GM18870 (cell line): ENCODE results near the gene CD6.
"Not testable (repeated sequence)": the region's sequence is repeated elsewhere in the genome, so short reads cannot be mapped to it uniquely, and the experiment has no call there.

Experiments used
- ATAC-seq: cut with Tn5 transposase; IDR thresholded peaks from one replicate; pipeline ENCODE4 v1.9.1; 2021; ENCODE audit warnings: moderate library complexity; ENCODE audit not compliant: unreplicated experiment

The CD6 gene

DNA sequence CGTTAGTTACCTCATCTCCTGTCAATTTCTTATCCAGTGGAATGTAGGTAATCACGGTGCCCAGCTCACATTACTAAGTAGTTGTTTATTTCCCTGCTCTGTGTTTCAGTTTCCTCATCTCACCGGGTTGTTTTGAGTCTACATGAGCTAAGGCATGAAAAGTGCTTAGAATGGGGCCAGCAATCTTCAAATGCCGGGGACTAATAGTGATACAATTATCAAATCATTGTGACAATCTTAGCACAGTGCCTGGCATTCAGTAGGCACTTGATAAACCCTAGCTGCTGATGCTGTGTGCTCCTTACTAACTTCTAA is 77.5 kb downstream of the CD6 start:
- ATAC-seq = no peak

DNA sequence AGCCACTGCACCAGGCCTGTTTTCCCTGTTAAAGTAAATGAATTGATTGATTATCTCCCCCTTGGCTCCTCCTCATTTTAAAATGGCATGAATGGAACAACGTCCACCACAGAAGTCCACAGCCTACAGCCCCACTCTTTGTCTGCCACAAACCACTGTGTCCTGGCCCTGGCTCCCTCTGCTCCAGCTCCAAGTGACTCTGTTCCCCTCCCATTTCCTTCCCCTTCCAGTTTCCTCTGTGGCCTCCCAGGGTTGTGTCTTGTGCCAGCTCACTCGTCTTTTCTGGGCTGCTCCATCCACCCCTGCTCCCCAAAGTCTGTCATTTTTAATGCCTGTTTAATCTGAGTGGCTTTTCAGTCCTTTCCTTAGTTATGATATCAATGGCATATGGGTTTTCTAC is 78.4 kb downstream of the CD6 start:
- ATAC-seq = no peak

- ATAC-seq = no peak
Observed at GRCh38 chr11:61052182-61052972, 80.9 kb downstream of the CD6 start.

DNA sequence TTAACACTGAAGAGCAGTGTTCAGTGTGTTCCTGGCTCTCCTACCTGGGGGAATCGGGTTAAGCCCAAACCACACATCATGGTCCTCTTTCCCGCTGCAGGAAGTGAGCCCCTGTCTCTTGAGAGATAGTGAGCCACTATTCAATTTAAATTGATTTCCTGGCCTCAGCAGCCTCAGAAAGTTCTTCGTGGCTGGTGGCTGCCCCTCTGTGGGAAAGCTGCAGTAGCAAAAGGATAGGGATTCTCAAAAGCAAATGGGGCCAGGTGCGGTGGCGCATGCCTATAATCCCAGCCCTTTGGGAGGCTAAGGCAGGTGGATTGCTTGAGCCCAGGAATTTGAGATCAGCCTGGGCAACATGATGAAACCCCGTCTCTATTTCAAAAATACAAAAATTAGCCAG is 81.7 kb downstream of the CD6 start:
- ATAC-seq = no peak

GRCh38 chr11:61054513-61054912 is 83.0 kb downstream of the CD6 start:
- ATAC-seq = no peak

GRCh38 chr11:61054927-61055562 is 83.6 kb downstream of the CD6 start:
- no peak for ATAC-seq

- ATAC-seq = no peak
Observed at GRCh38 chr11:61055776-61056175, 84.3 kb downstream of the CD6 start.

DNA sequence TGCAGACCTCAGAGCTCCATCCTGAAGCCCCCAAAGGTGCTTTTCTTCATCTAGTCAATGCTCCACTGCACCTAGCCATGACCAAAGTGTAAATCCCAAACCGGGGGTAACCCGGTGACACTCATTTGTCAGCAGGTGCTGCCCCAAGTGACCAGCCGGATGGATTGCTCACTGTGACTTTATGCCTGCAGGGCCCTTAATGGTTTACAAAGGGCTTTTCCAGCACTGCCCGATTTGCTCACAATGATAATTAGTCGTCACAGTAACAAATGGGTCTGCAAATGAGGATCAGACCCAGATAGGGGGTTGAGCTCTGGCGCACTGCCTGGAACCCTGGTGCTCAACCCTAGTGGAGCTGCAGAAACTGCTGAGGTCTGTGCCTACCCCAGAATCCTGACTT is 85.1 kb downstream of the CD6 start:
- no peak for ATAC-seq

GRCh38 chr11:61056981-61057380 is 85.5 kb downstream of the CD6 start:
- ATAC-seq = no peak

GRCh38 chr11:61057615-61058014 is 86.1 kb downstream of the CD6 start:
- ATAC-seq = no peak

DNA sequence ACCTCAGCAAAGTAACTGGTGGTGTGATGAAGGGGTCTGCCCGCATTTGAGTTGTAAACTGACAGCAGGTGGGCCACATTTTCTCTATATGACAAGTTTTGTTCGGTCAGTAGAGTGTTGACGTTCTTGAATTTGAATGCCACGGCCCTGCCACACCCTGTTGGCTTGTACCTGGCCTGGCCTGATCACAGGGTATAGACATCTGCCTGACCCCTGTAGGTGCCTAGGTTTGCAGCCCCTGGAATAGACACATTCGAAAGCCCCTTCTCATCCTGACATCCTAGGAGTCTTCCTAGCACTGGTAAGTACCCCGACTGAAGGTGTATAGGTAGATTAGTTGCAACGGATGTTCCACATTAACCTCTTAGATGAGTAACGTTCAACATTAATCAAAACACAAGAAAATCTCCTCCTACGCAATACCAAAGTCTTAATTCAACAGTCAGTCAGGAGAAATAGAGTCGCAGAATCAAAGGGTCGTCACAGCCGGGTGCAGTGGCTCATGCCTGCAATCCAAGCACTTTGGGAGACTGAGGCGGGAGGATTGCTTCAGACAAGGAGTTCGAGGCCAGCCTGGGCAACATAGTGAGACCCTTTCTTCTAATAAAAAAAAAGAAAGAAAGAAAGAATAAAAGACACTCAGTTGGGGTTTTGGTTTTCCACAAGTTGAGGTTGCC is 87.2 kb downstream of the CD6 start:
- ATAC-seq = no peak

DNA sequence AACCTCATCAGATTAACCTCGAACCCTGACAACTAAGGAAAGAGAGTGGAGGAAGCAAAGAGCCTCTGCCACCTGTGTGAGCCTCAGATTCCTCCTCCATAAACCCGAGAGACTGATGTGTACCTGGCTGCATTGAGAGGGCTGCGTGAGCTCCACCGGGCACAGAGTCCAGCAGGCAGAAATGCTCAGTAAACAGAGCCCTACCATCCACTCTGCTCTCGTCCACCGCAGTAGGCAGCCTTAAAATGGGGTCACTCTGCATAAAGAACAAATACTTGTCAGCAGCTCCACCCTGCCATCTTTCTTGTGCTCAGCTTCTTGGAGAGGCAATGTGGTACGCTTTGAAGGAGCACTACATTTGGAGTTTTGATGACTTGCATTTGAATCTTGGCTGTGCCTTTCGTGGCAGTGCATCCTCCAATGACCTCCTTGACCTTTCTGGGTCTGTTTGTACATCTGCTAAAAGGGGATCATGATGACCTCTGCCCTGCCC is 87.8 kb downstream of the CD6 start:
- ATAC-seq = no peak

DNA sequence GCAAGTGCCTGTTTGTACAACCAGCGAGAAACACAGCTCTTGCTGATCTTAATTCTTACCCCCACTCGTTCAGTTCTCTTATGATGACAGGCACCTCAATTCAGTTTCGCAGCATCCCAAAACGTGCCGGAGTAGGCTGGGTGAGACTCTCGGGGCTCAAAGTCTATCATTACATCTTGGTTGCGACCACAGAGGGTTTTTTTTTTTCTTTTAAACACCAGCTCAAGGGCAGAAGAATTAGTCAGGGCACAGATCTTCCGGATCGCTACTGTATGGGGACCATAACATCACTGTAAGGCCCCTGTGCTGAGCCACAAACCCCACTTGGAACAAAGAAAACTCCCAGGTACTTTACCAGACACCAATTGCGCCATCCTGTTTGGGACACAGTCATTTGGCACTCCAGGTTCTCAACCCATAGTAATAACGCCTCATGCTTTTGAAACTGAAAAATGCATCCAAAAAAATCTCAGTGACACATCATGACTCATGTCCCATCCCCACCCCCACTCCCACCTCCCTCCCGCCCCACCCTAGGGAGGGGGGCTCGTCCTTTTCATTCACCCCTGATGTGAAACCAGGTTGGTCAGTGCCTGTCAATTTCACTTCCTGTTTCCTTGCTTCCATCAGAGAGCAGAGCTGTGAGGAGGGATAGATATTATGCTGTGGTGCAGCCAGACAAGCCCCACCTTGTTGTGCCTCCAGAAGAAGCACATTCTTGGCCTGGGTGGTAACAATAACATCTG is 89.8 kb downstream of the CD6 start:
- peak; percentile 80 for ATAC-seq

DNA sequence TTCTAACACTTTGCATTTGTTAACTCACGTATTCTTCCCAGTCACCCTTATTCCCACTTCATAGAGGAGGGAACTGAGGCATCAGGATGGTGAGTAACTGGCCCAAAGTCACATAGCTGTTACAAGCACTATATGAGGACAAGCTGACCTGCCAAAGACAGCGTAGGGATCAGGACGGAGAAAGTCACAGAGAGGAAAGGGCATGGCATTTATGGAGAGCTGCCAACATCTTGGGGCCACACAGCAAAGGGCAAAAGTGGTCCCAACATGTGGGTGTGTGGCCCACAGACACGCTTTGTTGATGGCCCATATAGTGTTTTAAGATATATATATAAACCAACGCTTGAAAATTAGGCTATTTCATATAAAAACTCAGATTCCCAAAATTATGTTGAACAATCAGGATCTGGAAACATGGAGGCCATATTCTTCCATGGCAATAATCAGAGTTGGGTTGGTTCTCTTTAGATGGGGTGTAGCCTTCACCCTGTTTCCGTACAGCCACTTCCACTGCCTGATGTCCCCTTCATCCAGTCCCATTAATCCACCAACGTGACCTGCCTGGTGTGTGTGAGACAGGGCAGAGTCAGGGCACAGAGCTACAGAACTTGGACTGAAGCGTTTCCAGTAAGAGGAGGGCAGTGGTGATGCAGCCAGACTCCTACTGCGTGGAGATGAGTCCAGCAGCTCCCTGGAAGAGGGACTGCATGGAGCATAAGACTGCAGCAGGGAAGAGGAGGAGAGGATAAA is 90.9 kb downstream of the CD6 start:
- no peak for ATAC-seq

- ATAC-seq = not testable (repeated sequence)
Observed at GRCh38 chr11:61065236-61065635, 93.8 kb downstream of the CD6 start.

DNA sequence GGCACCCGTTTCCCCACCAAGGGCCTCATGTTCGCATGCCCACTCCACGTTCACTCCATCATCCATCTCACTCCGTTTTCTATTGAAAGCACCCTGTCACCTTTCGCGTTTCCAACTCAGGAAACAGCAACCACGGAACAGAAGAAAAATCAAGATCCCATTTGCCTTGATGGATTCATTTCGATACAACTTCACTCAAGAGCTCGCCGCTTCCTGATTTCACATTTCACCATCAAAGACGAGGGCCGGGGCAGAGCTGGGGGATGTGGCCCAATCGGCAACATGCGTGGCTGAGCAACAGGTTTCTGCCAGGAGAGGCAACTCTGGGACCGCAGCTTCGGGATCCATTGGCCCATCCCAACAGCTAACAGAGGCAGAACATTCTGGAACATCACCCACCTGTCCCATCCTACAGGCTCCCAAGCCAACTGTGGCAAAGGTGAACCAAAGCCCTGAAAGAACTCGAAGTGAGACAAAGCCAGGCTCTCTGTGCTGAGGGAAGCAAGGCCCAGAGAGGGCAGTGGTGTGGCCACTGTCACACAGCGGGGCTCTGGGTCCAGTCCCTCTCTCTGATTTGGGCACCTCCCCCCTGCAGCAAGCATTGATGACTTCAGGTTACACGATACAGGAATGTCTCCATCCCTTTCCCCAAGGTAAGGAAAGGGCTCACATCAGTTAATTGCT is 94.6 kb downstream of the CD6 start:
- no peak for ATAC-seq

DNA sequence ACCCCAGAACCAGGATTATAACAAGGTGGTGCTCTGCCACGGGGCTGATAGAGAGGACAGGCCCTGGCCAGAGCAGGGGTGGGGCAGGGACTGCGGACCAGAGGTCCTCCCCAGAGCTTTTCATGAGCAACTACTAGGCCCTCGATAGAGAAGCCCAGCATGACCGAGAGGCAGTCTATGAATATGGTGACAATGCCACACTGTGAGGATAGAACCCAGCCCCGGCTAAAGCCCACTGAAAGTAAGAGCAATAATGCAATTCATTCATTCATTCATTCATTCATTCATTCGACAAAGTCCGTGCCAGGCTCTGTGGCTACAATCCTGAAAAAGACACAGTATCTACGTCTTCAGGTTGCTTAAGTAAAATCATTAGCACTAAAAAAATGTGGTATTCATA is 95.2 kb downstream of the CD6 start:
- ATAC-seq = no peak

GRCh38 chr11:61067782-61068446 is 96.4 kb downstream of the CD6 start:
- no peak for ATAC-seq

- ATAC-seq = no peak
Observed at GRCh38 chr11:61068581-61068980, 97.1 kb downstream of the CD6 start.

DNA sequence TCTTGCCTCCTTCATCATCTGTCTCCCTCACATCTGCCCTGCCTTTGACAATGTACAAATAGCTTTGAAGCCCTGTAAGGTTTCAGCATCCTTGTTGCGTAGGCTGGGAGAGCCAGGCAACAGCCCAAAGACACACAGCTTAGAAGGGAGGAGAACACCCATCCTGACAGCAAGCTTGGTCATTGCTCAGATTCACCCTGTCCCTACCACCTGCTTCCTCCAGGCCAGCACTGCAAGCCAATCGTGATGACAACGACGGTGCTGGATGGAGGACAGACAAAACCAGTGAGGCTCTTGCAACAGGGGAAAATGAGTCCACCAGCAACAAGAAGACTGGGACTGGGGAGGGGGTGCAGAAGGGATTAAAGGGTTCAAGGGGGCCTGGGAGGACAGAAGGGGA is 97.9 kb downstream of the CD6 start:
- no peak for ATAC-seq
